ENCODE results near the gene USP17L10.
"Not testable (repeated sequence)": the region's sequence is repeated elsewhere in the genome, so short reads cannot be mapped to it uniquely, and the experiment has no call there.

The USP17L10 gene

GRCh38 chr4:9210357-9210756, at the start of gene USP17L10:
TSS of gene USP17L10 (plus strand) at chr4:9210657. CDS start at chr4:9210657, 0 bp downstream.
- not testable (repeated sequence) for H3K4me3 ChIP-seq (ENCODE audit: low read depth, low read length)

GRCh38 chr4:9165990-9166389, 44.5 kb upstream of the USP17L10 start:
- DNase-seq (ENCODE audit: low read depth); H3K4me3 ChIP-seq (ENCODE audit: low read depth, low read length): not testable (repeated sequence)

More at GRCh38 chr4:9210357-9210756, at the start of gene USP17L10:
- DNase-seq (ENCODE audit: low read depth), result not testable (repeated sequence)

GRCh38 chr4:9169791-9170459, 40.5 kb upstream of the USP17L10 start, which contains the start of gene FAM90A26:
TSS of gene FAM90A26 (plus strand) at chr4:9170409. CDS start at chr4:9173173, 2,764 bp downstream.
- DNase-seq (ENCODE audit: low read depth); H3K4me3 ChIP-seq (ENCODE audit: low read depth, low read length): not testable (repeated sequence)

- DNase-seq (ENCODE audit: low read depth); H3K4me3 ChIP-seq (ENCODE audit: low read depth, low read length): not testable (repeated sequence)
These were observed 4.2 kb downstream of the USP17L10 start for GRCh38 chr4:9214701-9215100.

- DNase-seq (ENCODE audit: low read depth); H3K4me3 ChIP-seq (ENCODE audit: low read depth, low read length): not testable (repeated sequence)
These were observed 4.6 kb downstream of the USP17L10 start, which contains the start of gene USP17L11 for GRCh38 chr4:9215105-9215504. TSS of gene USP17L11 (plus strand) at chr4:9215405. CDS start at chr4:9215405, 0 bp downstream.

GRCh38 chr4:9219852-9220251, 9.4 kb downstream of the USP17L10 start, which contains the start of gene USP17L12:
TSS of gene USP17L12 (plus strand) at chr4:9220152. CDS start at chr4:9220152, 0 bp downstream.
- DNase-seq (ENCODE audit: low read depth); H3K4me3 ChIP-seq (ENCODE audit: low read depth, low read length): not testable (repeated sequence)

- not testable (repeated sequence) for DNase-seq (ENCODE audit: low read depth); H3K4me3 ChIP-seq (ENCODE audit: low read depth, low read length)
These were observed 14.1 kb downstream of the USP17L10 start, which contains the start of gene USP17L13 for GRCh38 chr4:9224596-9224995. TSS of gene USP17L13 (plus strand) at chr4:9224896. CDS start at chr4:9224896, 0 bp downstream.

GRCh38 chr4:9230249-9230648, 19.8 kb downstream of the USP17L10 start:
- DNase-seq (ENCODE audit: low read depth); H3K4me3 ChIP-seq (ENCODE audit: low read depth, low read length): not testable (repeated sequence)

- DNase-seq (ENCODE audit: low read depth), result not testable (repeated sequence)
These were observed 23.6 kb downstream of the USP17L10 start, which contains the start of gene USP17L15 for GRCh38 chr4:9234085-9234484. TSS of gene USP17L15 (plus strand) at chr4:9234385. CDS start at chr4:9234385, 0 bp downstream.

GRCh38 chr4:9238461-9238860, 28.0 kb downstream of the USP17L10 start:
- not testable (repeated sequence) for H3K4me3 ChIP-seq (ENCODE audit: low read depth, low read length); DNase-seq (ENCODE audit: low read depth)

More at GRCh38 chr4:9234085-9234484, 23.6 kb downstream of the USP17L10 start, which contains the start of gene USP17L15:
- not testable (repeated sequence) for H3K4me3 ChIP-seq (ENCODE audit: low read depth, low read length)

GRCh38 chr4:9243579-9243978, 33.1 kb downstream of the USP17L10 start, which contains the start of gene USP17L17:
TSS of gene USP17L17 (plus strand) at chr4:9243879. CDS start at chr4:9243879, 0 bp downstream.
- H3K4me3 ChIP-seq (ENCODE audit: low read depth, low read length); DNase-seq (ENCODE audit: low read depth): not testable (repeated sequence)

GRCh38 chr4:9247953-9248680, 37.7 kb downstream of the USP17L10 start, which contains the start of gene USP17L18:
TSS of gene USP17L18 (plus strand) at chr4:9248630. CDS start at chr4:9248630, 0 bp downstream.
- DNase-seq (ENCODE audit: low read depth); H3K4me3 ChIP-seq (ENCODE audit: low read depth, low read length): not testable (repeated sequence)

- H3K4me3 ChIP-seq (ENCODE audit: low read depth, low read length); DNase-seq (ENCODE audit: low read depth): not testable (repeated sequence)
These were observed 42.6 kb downstream of the USP17L10 start, which contains the start of gene USP17L19 for GRCh38 chr4:9253078-9253477. TSS of gene USP17L19 (plus strand) at chr4:9253378. CDS start at chr4:9253378, 0 bp downstream.

GRCh38 chr4:9257824-9258223, 47.4 kb downstream of the USP17L10 start, which contains the start of gene USP17L20:
TSS of gene USP17L20 (plus strand) at chr4:9258124. CDS start at chr4:9258124, 0 bp downstream.
- not testable (repeated sequence) for H3K4me3 ChIP-seq (ENCODE audit: low read depth, low read length); DNase-seq (ENCODE audit: low read depth)
